Skeletal muscle tissue (tissue), 4 donors: ENCODE measurements around the gene SEMA3A. TPM values are rescaled to one million over a fixed set of nuclear protein-coding genes. Genes with fewer than 3 reads are reported as not detected.

ENCODE experiments used
- H3K27ac ChIP-seq: one replicate; pipeline ENCODE4 v1.7.0; 2013; ENCODE audit warnings: mild to moderate bottlenecking, low read depth, low read length, inconsistent platforms
- H3K27me3 ChIP-seq, 3 donors: one replicate each; pipeline ENCODE4 v1.7.0; 2013; ENCODE audit warnings: low read length in 3 of 3; ENCODE audit not compliant: control insufficient read depth in 3 of 3, insufficient read depth in 3 of 3
- H3K36me3 ChIP-seq, 3 donors: one replicate each; pipeline ENCODE4 v1.7.0; 2013; ENCODE audit warnings: low read length in 3 of 3; ENCODE audit not compliant: control insufficient read depth in 3 of 3, insufficient read depth in 3 of 3
- H3K4me1 ChIP-seq, 3 donors: one replicate each; pipeline ENCODE4 v1.7.0; 2013; ENCODE audit warnings: low read length in 3 of 3, mild to moderate bottlenecking in 3 of 3; ENCODE audit not compliant: control insufficient read depth in 3 of 3, insufficient read depth in 3 of 3
- H3K4me3 ChIP-seq, 3 donors: one replicate each; pipeline ENCODE4 v1.7.0; 2013; ENCODE audit warnings: low read length in 3 of 3
- H3K9ac ChIP-seq, 3 donors: one replicate each; pipeline ENCODE4 v1.7.0; 2013; ENCODE audit warnings: low read length in 3 of 3, mild to moderate bottlenecking in 3 of 3, moderate library complexity in 2 of 3, low read depth in 1 of 3
- H3K9me3 ChIP-seq, 3 donors: one replicate each; pipeline ENCODE4 v1.7.0; 2013; ENCODE audit warnings: low read length in 3 of 3; ENCODE audit not compliant: control insufficient read depth in 3 of 3
- total RNA-seq: library from RNA; depleted of rRNA; stranded (reverse); fragments of >200 nt; gene quantifications from one replicate; pipeline ENCODE4 v1.2.3, GENCODE V29; 2014
- donor health status: Osteomylitis.

SEMA3A gene
- total RNA-seq, 1 donor from 2014 or later = 24.5 TPM

DNA sequence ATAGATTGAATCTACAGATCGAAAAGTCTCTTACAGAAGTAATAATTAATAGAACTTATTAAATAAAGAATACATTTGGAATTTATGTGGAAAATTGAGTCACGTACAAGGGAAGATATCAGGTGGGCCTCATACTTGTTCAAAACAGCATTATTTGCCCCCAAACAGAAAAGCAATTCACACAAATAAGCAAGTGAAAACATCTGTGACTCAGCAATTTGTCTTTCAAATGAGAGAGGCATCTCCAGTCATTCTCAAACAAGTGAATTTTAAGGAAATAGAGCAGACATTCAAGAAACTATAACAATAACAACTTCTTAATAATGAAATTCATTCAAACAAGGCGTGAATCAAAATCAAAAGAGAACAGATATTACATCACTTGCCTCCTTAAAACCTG is 50.1 kb downstream of the SEMA3A start:
- H3K9me3 ChIP-seq = no peaks in the 10 kb centered on the region
- no peak overlapping the region for H3K9ac ChIP-seq
- no peak overlapping the region for H3K27ac ChIP-seq
- H3K27me3 ChIP-seq = no peaks in the 10 kb centered on the region
- H3K4me3 ChIP-seq = no peak overlapping the region
- H3K36me3 ChIP-seq = no peaks in the 10 kb centered on the region
- H3K4me1 ChIP-seq = no peaks in the 10 kb centered on the region

DNA sequence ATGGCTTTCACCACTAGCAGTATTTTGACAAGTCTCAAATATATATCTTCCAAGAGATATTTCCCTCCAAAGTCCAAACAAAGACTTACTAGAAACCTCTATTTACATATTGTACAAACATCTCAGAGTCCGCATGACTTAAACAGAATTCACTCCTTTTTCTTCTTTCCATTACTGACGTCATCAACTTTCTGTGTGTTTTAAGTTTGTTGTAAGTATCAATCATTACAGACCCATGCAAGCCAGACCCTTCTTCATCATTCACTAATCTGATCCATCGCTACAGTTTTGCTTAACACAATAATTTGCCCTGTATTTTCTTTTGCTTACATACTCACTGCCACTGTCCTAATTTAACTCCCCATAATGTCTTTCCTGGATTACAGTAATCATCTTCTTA is 51.9 kb downstream of the SEMA3A start:
- H3K27me3 ChIP-seq = no peaks in the 10 kb centered on the region
- no peak overlapping the region for H3K27ac ChIP-seq

DNA sequence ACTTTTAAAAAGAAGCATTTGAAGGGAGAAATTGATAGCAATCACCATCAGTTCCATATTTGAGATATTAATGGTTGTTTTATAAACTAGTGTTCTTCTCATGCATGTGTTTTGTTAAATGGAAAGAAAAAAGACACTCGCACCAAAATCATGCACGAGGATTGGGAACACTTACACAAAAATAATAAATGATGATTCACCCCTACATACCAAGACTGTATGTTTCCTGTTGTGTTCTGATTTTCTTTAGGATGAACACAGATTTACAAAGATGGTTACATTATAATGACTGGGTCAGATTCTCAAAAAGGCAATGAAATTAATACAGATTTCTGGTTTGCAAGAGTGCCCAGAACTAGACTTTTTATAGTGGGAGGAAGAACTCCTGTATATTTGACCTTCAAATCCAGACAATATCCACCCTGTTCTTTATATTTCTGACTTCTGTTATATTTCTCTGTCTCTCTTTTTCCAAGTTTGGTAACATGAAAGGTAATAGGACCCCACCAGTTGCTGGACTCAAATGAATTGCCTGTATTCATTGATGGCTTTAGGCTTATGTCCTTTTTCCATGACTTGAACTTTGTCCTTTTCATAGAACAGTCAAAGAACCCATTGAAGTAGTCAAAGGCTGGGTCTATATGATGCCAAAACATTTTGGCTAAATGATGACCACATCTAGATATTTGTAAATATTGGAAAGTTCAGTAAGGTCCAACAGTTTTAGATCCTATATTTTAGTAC is 54.4 kb downstream of the SEMA3A start:
- H3K4me1 ChIP-seq = no peaks in the 10 kb centered on the region
- H3K4me3 ChIP-seq = no peak overlapping the region
- no peak overlapping the region for H3K9ac ChIP-seq
- no peaks in the 10 kb centered on the region for H3K36me3 ChIP-seq
- H3K27ac ChIP-seq = no peak overlapping the region
- no peaks in the 10 kb centered on the region for H3K9me3 ChIP-seq
- H3K27me3 ChIP-seq = no peaks in the 10 kb centered on the region

More for the DNA sequence above, 51.9 kb downstream of the SEMA3A start:
- Histone ChIP-seq H3K9ac (no peak overlapping the region), H3K4me1 (no peaks in the 10 kb centered on the region), H3K4me3 (no peak overlapping the region), H3K36me3 (no peaks in the 10 kb centered on the region), H3K9me3 (no peaks in the 10 kb centered on the region)

DNA sequence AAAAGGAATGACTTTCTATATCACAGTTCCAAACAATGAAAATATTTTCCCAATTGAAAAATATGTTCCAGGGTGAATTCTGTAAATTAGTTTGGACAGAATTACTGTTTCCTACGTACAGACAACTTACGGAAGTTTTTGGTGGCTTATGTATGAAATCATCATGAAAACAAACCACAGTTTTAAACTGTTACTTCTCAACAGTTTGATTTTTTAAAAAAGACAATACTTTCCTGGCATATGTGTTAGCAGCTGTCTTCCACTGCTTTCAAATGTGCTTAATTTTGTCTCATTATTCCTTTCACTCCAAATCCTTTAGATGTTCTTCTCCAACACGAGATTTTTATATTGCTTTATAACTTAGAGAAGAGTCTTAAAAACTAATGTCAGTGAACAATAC is 56.2 kb downstream of the SEMA3A start:
- no peak overlapping the region for H3K4me3 ChIP-seq
- H3K9ac ChIP-seq = no peak overlapping the region
- no peaks in the 10 kb centered on the region for H3K27me3 ChIP-seq
- H3K4me1 ChIP-seq = no peaks in the 10 kb centered on the region
- no peaks in the 10 kb centered on the region for H3K36me3 ChIP-seq
- no peak overlapping the region for H3K27ac ChIP-seq
- H3K9me3 ChIP-seq = no peaks in the 10 kb centered on the region

DNA sequence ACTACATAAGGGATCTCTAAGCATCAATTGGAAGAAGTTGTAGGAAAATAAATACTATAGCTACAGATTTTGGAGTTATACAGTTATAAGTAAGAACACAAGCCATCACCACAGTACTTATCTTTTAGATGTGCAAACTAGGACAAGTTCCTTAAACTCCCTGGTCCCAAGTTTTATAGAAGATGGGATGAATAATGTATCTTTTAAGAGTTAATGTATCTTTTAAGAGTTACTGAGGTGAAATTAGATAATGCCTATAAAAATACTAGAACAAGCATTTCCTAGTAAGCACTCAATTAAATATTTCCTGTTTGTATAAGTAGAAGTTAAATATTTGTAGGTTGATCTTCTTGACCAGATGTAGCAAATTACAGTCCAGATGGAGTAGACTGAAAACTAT is 56.8 kb downstream of the SEMA3A start:
- Histone ChIP-seq H3K27me3 (no peaks in the 10 kb centered on the region), H3K27ac (no peak overlapping the region), H3K4me3 (no peak overlapping the region), H3K4me1 (no peaks in the 10 kb centered on the region), H3K9me3 (no peaks in the 10 kb centered on the region), H3K36me3 (no peaks in the 10 kb centered on the region), H3K9ac (no peak overlapping the region)

DNA sequence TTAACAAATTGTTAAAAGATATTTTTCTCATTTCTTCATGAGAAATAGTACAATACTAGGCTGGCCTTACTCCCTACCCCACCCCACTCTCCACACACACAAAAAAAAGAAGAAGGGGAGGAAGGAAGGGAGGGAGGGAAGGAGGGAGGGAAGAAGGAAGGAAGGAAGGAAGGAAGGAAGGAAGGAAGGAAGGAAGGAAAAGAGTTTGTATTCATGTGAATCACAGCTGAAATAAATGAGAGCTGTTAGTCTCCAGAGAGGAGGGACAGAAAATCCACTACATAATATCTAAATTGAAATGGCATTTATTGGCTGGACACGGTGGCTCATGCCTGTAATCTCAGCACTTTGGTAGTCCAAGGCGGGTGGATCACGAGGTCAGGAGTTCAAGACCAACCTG is 57.8 kb downstream of the SEMA3A start:
- Histone ChIP-seq H3K9me3 (no peaks in the 10 kb centered on the region), H3K27ac (no peak overlapping the region), H3K27me3 (no peaks in the 10 kb centered on the region), H3K4me1 (no peaks in the 10 kb centered on the region), H3K4me3 (no peak overlapping the region), H3K36me3 (no peaks in the 10 kb centered on the region), H3K9ac (no peak overlapping the region)

DNA sequence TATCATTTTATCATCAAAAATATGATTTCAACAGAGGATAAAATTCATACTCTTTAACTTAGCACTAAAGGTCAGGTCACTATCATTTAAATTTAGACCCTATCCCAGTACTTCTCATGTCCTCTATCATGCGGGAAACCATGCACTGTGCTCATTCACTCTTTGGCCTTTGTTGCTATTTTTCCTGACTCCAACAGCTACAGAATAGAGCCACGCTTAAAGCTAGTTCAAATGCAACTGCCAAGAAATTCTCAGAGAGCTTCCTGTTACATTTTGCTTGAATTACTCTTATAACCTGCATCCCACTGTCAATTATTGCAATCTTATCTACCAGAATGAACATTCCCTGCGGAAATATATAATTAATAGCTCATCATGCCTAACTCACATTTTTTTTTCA is 58.3 kb downstream of the SEMA3A start:
- no peaks in the 10 kb centered on the region for H3K4me1 ChIP-seq
- H3K27me3 ChIP-seq = no peaks in the 10 kb centered on the region
- no peak overlapping the region for H3K27ac ChIP-seq
- no peak overlapping the region for H3K4me3 ChIP-seq
- no peaks in the 10 kb centered on the region for H3K36me3 ChIP-seq
- H3K9me3 ChIP-seq = no peaks in the 10 kb centered on the region
- H3K9ac ChIP-seq = no peak overlapping the region

DNA sequence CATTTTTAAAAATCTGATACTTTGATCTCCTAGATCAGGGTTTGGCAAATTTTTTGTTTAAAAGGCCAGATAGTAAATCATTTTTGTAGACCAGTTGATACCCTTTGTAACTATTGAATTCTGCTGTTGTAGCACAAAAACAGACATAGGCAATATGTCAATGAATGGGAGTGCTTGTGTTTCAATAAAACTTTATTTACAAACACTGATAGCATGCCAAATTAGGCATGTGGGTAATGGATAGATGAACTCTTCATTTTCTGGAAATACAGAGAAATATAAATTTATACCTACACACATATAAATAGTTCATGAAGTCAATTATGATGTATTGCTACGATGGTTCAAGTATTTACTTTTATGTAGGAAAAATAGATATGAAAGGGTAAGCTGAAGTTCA is 60.4 kb downstream of the SEMA3A start:
- H3K27me3 ChIP-seq = no peaks in the 10 kb centered on the region
- no peaks in the 10 kb centered on the region for H3K36me3 ChIP-seq
- H3K4me1 ChIP-seq = no peaks in the 10 kb centered on the region
- no peaks in the 10 kb centered on the region for H3K9me3 ChIP-seq
- no peak overlapping the region for H3K27ac ChIP-seq
- no peak overlapping the region for H3K4me3 ChIP-seq
- no peak overlapping the region for H3K9ac ChIP-seq

DNA sequence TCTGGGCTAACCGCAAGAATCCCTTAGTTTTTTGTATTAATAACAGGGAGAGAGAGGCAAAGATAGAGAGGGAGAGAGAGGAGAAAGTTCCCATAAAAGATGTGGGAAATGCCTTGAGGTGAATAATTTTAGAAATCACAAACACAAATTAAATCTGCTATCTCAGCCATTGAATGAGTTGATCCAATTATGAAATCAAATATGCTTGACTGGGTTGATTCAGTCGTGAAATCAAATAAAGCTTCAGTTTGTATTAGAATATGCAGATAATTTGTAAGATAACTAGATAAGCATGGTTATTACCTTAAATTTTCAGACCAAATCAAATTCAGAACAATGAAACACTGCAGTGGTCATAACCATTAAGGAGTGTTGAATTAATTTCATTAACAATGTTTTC is 68.9 kb downstream of the SEMA3A start:
- Histone ChIP-seq H3K9ac (no peak overlapping the region), H3K4me1 (no peaks in the 10 kb centered on the region), H3K9me3 (no peaks in the 10 kb centered on the region), H3K4me3 (no peak overlapping the region), H3K36me3 (no peaks in the 10 kb centered on the region), H3K27ac (no peak overlapping the region), H3K27me3 (no peaks in the 10 kb centered on the region)

DNA sequence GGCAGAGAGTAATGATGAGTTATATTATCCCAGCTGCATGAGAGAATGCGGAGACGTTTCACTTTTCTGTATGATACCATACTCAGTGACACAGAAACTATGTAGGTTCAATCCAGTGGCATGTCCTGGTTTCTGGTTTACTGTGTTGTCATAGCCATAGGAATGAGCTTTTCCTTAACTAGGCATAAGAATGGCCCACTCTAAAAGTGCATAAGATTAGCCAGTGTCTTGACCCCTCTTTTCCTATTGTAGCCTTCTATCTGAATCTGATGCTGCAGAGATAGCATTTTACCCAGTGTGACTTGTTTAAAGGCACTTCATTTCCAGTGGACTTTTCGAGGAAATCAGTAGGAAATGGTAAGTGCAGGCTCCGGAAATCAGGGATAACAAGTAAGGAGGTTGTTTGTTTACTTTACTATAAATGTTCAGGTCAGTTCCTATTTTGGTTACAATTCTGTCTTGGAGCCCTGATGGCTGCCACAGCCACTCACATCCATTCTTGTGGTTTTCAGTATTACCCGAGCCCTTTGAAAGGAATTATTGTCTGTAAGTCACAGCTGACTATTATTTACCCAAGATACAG is 70.5 kb downstream of the SEMA3A start:
- Histone ChIP-seq H3K27ac (no peak overlapping the region), H3K9ac (no peak overlapping the region), H3K4me3 (no peak overlapping the region), H3K36me3 (no peaks in the 10 kb centered on the region), H3K27me3 (no peaks in the 10 kb centered on the region), H3K9me3 (no peaks in the 10 kb centered on the region), H3K4me1 (no peaks in the 10 kb centered on the region)
